HFFc6 (cell line): Measurements from ENCODE around the gene PCDH15. TPM values are rescaled to one million over a fixed set of nuclear protein-coding genes. Genes with fewer than 3 reads are reported as not detected.

Experiments
- DNase-seq: peaks from one replicate; pipeline ENCODE4 v3.0.0-alpha.2; 2018
- H3K27ac Mint-ChIP-seq: 2 replicates; pipeline ENCODE4 v1.8.0; 2020; ENCODE audit warnings: mild to moderate bottlenecking, mixed read lengths
- H3K27me3 Mint-ChIP-seq: 2 replicates; pipeline ENCODE4 v1.8.0; 2021; ENCODE audit warnings: mild to moderate bottlenecking, moderate library complexity, mixed read lengths; ENCODE audit not compliant: insufficient read depth
- H3K36me3 Mint-ChIP-seq: 2 replicates; pipeline ENCODE4 v1.8.0; 2021; ENCODE audit warnings: low read depth, mixed read lengths
- H3K4me1 Mint-ChIP-seq: 2 replicates; pipeline ENCODE4 v1.8.0; 2020; ENCODE audit warnings: low read depth, mixed read lengths
- H3K4me3 Mint-ChIP-seq: 2 replicates; pipeline ENCODE4 v1.8.0; 2020; ENCODE audit warnings: mild to moderate bottlenecking, moderate library complexity, mixed read lengths
- H3K9me3 Mint-ChIP-seq: 2 replicates; pipeline ENCODE4 v1.8.0; 2020; ENCODE audit warnings: mild to moderate bottlenecking, mixed read lengths
- CTCF ChIP-seq: fragments of 200-600 bp; sonication (generic); IDR thresholded peaks from 2 replicates; pipeline ENCODE4 v1.5.0; 2021; ENCODE audit warnings: antibody characterized with exemption, mild to moderate bottlenecking
- total RNA-seq, 6 experiments: library from RNA; stranded (reverse); fragmentation: NEBNext Ultra II Directional; extraction: Animal tissue kit (Norgen Biotek cat#: 25700); gene quantifications; 2 replicates in 1 of 6; 3 replicates in 5 of 6; pipeline ENCODE4 v1.2.3, GENCODE V29; 2021

PCDH15 gene
- total RNA-seq, 6 experiments from 2014 or later = not detected

GRCh38 chr10:53840653-53841052 lies 960.4 kb downstream of the PCDH15 start:
- Mint-ChIP-seq H3K9me3 (no peaks in the 10 kb centered on the region), H3K4me1 (no peaks in the 10 kb centered on the region), H3K36me3 (no peaks in the 10 kb centered on the region)

GRCh38 chr10:53839440-53840039 lies 961.5 kb downstream of the PCDH15 start:
- H3K4me3 Mint-ChIP-seq = no peak overlapping the region
- no peak overlapping the region for H3K27ac Mint-ChIP-seq
- no peaks in the 10 kb centered on the region for H3K9me3 Mint-ChIP-seq
- peak; percentile 74 for TF ChIP-seq CTCF
- H3K4me1 Mint-ChIP-seq = no peaks in the 10 kb centered on the region
- no peaks in the 10 kb centered on the region for H3K36me3 Mint-ChIP-seq
- H3K27me3 Mint-ChIP-seq = peaks cover 1% of the 10 kb centered on the region; the same call in 1 of the 2 replicates
- no peak for DNase-seq

More at GRCh38 chr10:53840653-53841052, 960.4 kb downstream of the PCDH15 start:
- TF ChIP-seq CTCF = no peak
- H3K4me3 Mint-ChIP-seq = no peak overlapping the region
- peaks cover 1% of the 10 kb centered on the region; the same call in 1 of the 2 replicates for H3K27me3 Mint-ChIP-seq
- no peak for DNase-seq
- no peak overlapping the region for H3K27ac Mint-ChIP-seq

- H3K27ac Mint-ChIP-seq = no peak overlapping the region
- DNase-seq = no peak
- no peak overlapping the region for H3K4me3 Mint-ChIP-seq
- H3K9me3 Mint-ChIP-seq = no peaks in the 10 kb centered on the region
- H3K4me1 Mint-ChIP-seq = no peaks in the 10 kb centered on the region
- TF ChIP-seq CTCF = no peak
- H3K27me3 Mint-ChIP-seq = peaks cover 1% of the 10 kb centered on the region; the same call in 1 of the 2 replicates
- H3K36me3 Mint-ChIP-seq = no peaks in the 10 kb centered on the region
Measured at GRCh38 chr10:53836638-53837037, 964.4 kb downstream of the PCDH15 start.

GRCh38 chr10:53833908-53834307 lies 967.1 kb downstream of the PCDH15 start:
- H3K4me3 Mint-ChIP-seq = no peak overlapping the region
- H3K36me3 Mint-ChIP-seq = no peaks in the 10 kb centered on the region

GRCh38 chr10:53827261-53827660 lies 973.8 kb downstream of the PCDH15 start:
- no peaks in the 10 kb centered on the region for H3K4me1 Mint-ChIP-seq
- DNase-seq = no peak
- no peak for TF ChIP-seq CTCF
- peaks cover 14% of the 10 kb centered on the region for H3K9me3 Mint-ChIP-seq
- H3K36me3 Mint-ChIP-seq = no peaks in the 10 kb centered on the region
- H3K4me3 Mint-ChIP-seq = no peak overlapping the region
- H3K27me3 Mint-ChIP-seq = no peaks in the 10 kb centered on the region
- no peak overlapping the region for H3K27ac Mint-ChIP-seq

More at GRCh38 chr10:53833908-53834307, 967.1 kb downstream of the PCDH15 start:
- H3K27ac Mint-ChIP-seq = no peak overlapping the region
- H3K4me1 Mint-ChIP-seq = no peaks in the 10 kb centered on the region
- H3K9me3 Mint-ChIP-seq = peaks cover 7% of the 10 kb centered on the region; the same call in 1 of the 2 replicates
- TF ChIP-seq CTCF = no peak
- H3K27me3 Mint-ChIP-seq = peaks cover 1% of the 10 kb centered on the region; the same call in 1 of the 2 replicates
- no peak for DNase-seq
